Epithelial cell of proximal tubule (primary cell): ENCODE results near the gene TTC16. TPM values are rescaled to one million over a fixed set of nuclear protein-coding genes. Genes with fewer than 3 reads are reported as not detected.

ENCODE experiments used
- DNase-seq: peaks from one replicate; pipeline ENCODE4 v3.0.0-alpha.2; 2011; ENCODE audit warnings: low read depth
- H3K4me3 ChIP-seq: 2 replicates; pipeline ENCODE4 v1.5.1; 2011; ENCODE audit warnings: low read depth, mild to moderate bottlenecking, low read length
- total RNA-seq: library from RNA; depleted of rRNA; stranded (reverse); fragments of >200 nt; gene quantifications from 2 replicates; pipeline ENCODE4 v1.2.3, GENCODE V29; 2015
- TF ChIP-seq, protein P1 (sequence below): conservative IDR thresholded peaks from 2 replicates; pipeline ENCODE4 v1.5.1; 2012; ENCODE audit warnings: low read depth, mild to moderate bottlenecking, low read length

Gene TTC16
- total RNA-seq, 1 donor from 2014 or later, result not detected

GRCh38 chr9:127771570-127772189 lies 55.8 kb downstream of the TTC16 start:
- no peak for DNase-seq
- TF ChIP-seq, protein P1, sequence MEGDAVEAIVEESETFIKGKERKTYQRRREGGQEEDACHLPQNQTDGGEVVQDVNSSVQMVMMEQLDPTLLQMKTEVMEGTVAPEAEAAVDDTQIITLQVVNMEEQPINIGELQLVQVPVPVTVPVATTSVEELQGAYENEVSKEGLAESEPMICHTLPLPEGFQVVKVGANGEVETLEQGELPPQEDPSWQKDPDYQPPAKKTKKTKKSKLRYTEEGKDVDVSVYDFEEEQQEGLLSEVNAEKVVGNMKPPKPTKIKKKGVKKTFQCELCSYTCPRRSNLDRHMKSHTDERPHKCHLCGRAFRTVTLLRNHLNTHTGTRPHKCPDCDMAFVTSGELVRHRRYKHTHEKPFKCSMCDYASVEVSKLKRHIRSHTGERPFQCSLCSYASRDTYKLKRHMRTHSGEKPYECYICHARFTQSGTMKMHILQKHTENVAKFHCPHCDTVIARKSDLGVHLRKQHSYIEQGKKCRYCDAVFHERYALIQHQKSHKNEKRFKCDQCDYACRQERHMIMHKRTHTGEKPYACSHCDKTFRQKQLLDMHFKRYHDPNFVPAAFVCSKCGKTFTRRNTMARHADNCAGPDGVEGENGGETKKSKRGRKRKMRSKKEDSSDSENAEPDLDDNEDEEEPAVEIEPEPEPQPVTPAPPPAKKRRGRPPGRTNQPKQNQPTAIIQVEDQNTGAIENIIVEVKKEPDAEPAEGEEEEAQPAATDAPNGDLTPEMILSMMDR, result no peak
- peak overlapping the region; percentile 53 for H3K4me3 ChIP-seq

GRCh38 chr9:127772603-127773002 lies 56.7 kb downstream of the TTC16 start:
- DNase-seq, result no peak

GRCh38 chr9:127773272-127773671 lies 57.4 kb downstream of the TTC16 start:
- DNase-seq, result no peak
- TF ChIP-seq, protein P1, result no peak
- no peak overlapping the region for H3K4me3 ChIP-seq

More at GRCh38 chr9:127772603-127773002, 56.7 kb downstream of the TTC16 start:
- no peak overlapping the region for H3K4me3 ChIP-seq
- TF ChIP-seq, protein P1, result no peak

DNA sequence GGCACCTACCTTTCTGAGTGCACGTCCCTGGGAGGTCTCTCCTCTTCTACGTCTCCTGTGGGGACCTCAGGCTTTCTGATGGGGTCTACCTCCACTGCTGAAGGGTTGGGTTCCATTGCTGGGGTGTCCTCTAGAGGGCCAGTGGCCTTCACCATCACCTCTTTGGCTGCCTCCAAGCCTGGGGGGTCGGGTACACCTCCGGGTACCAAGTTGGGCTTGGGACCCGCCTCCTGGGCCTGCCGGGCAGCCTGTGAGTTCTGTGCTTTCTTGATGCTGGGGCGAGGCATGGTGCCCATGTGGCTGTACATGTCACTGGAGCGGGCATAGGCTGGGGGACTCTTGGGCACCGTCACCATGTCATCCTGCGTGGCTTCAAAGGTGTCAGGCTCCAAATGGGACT lies 58.1 kb downstream of the TTC16 start:
- H3K4me3 ChIP-seq, result no peak overlapping the region
- TF ChIP-seq, protein P1, result no peak
- no peak for DNase-seq

DNA sequence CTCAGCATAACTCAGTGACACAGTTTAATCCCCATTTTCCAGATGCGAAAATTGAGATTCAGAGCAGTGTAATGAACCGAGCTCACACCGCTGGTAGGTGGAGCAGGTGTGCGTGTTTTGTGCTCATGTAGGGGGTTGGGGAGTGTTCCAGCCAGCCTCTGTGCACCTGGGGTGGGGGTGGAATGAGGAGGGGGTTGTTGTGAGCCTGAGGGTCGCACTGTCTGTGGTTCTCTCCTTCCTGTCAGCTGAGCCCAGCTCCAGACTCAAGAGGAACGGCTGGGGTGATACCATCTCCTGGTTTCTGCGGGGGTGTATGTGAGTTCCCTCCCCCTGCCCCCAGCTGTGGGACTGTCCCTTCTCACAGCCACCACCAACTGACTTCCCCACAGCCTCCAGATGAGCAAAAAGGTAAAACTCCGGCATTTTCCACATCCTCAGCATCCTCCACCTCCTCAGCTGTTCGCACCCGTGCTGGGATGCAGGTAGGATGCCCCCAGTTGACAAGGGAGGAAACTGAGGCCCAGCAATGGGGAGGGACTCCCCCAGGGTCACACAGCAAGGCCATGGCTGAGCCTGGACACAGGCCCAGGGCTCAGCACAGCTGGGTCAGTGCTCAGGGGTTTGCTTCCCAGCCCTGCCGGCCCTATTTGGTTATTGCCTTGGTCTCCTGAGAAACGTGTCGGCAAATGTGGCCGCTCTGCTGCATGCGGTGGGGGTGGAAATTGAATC lies 60.5 kb downstream of the TTC16 start:
- DNase-seq, result no peak
- no peak overlapping the region for H3K4me3 ChIP-seq
- TF ChIP-seq, protein P1, result no peak

DNA sequence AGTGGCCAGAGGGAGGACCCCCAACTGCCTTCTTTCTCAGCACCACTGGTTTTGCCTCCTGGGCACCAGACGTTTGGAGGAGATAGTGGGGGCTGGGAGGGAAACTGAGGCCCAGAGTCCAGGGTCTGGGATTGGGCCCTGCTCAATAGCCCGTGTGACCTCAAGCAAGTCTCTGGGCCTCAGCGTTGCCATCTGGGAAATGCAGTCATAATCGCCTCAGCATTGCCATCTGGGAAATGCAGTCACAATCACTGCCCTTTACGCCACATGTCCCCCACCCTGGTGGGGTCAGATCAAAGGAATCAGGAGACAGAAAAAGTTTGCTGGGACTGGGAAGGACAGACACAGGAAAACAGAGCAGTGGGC lies 61.0 kb downstream of the TTC16 start:
- H3K4me3 ChIP-seq, result no peak overlapping the region
- no peak for DNase-seq
- TF ChIP-seq, protein P1, result no peak
